ENCODE measurements around the gene CTU2.
A peak's percentile ranks its signal among the peaks of the same experiment; 100 is the strongest.

CTU2 gene

DNA sequence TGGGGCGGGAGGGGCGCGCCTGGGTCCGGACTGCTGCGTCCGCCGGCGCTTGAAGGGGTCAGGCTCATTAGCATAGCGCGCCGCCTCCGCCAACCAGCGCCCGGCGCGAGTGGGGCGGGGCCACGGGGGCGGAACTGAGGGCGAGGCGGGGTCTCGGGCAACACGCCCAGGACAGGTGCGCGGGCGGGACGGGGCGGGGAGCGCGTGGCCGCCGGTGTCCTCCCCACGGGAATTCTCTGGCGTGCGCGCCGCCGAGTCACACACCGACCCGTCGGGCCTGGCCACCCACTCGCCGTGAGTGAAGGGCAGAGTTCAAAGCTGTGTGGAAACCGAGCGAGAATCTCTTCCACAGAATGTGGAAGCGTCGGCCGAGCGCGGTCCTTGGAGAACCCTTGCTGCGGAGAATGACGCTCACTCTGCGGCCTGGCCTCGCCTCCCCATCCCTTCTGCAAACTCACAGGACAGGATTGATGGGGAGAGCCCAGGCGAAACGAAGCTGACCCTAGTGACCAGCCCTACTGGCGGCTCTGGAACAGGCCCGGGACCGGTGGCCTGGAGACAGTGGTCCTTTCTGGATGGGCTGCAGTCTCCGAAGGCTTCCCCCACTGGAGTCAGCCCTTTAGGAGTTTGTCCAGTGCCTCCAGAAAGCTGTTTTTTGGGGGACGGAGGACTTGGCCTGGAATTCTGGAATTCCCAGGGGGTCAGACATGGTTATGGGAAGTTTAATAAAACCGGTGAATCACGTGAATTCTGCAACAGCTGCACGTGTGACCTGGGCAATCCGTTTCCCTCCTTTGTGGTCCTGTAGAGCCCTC is 19.7 kb upstream of the CTU2 start, which contains the start of gene SNAI3:
Gene SNAI3 (minus strand): TSS at position 69 of the 815 bp plus-strand sequence. CDS start 101 bp downstream, outside the sequence.
- ATAC-seq, result peak; percentile 92
- TF ChIP-seq ZNF8 (CRISPR knock-in tag; IDR thresholded peaks at IDR 0.05), result no peak
- TF ChIP-seq, protein P1, sequence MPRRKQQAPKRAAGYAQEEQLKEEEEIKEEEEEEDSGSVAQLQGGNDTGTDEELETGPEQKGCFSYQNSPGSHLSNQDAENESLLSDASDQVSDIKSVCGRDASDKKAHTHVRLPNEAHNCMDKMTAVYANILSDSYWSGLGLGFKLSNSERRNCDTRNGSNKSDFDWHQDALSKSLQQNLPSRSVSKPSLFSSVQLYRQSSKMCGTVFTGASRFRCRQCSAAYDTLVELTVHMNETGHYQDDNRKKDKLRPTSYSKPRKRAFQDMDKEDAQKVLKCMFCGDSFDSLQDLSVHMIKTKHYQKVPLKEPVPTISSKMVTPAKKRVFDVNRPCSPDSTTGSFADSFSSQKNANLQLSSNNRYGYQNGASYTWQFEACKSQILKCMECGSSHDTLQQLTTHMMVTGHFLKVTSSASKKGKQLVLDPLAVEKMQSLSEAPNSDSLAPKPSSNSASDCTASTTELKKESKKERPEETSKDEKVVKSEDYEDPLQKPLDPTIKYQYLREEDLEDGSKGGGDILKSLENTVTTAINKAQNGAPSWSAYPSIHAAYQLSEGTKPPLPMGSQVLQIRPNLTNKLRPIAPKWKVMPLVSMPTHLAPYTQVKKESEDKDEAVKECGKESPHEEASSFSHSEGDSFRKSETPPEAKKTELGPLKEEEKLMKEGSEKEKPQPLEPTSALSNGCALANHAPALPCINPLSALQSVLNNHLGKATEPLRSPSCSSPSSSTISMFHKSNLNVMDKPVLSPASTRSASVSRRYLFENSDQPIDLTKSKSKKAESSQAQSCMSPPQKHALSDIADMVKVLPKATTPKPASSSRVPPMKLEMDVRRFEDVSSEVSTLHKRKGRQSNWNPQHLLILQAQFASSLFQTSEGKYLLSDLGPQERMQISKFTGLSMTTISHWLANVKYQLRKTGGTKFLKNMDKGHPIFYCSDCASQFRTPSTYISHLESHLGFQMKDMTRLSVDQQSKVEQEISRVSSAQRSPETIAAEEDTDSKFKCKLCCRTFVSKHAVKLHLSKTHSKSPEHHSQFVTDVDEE (CRISPR knock-in tag; IDR thresholded peaks at IDR 0.05), result no peak
- TF ChIP-seq ZNF70 (CRISPR knock-in tag; IDR thresholded peaks at IDR 0.05), result no peak
- TF ChIP-seq, protein P2, sequence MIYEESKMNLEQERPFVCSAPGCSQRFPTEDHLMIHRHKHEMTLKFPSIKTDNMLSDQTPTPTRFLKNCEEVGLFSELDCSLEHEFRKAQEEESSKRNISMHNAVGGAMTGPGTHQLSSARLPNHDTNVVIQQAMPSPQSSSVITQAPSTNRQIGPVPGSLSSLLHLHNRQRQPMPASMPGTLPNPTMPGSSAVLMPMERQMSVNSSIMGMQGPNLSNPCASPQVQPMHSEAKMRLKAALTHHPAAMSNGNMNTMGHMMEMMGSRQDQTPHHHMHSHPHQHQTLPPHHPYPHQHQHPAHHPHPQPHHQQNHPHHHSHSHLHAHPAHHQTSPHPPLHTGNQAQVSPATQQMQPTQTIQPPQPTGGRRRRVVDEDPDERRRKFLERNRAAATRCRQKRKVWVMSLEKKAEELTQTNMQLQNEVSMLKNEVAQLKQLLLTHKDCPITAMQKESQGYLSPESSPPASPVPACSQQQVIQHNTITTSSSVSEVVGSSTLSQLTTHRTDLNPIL (CRISPR knock-in tag; IDR thresholded peaks at IDR 0.05; ENCODE audit: low read depth), result no peak
- no peak for TF ChIP-seq GLIS3 (CRISPR knock-in tag; IDR thresholded peaks at IDR 0.05)
- no peak for TF ChIP-seq ZC3H10 (CRISPR knock-in tag; IDR thresholded peaks at IDR 0.05)
- no peak for TF ChIP-seq ZFP30 (CRISPR knock-in tag; IDR thresholded peaks at IDR 0.05)
- TF ChIP-seq OSR1 (CRISPR knock-in tag; IDR thresholded peaks at IDR 0.05), result no peak

DNA sequence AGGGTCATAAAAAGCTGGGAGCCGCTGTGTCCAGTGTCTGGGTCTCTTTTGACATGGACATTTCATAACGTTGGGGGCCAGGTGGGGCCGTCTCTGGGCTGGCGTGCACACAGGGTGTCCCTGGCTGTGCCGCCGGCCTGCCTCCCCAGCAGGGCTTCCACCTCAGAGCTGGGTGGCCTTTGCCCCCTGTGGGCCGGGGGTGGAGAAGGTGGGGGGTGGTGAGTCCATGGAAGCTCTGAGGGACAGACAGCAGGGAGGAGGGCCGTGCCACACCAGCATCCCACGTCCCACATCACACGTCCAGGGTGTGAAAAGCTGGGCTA is 19.1 kb upstream of the CTU2 start:
- ATAC-seq, result no peak
- TF ChIP-seq ZFP3 (CRISPR knock-in tag; IDR thresholded peaks at IDR 0.05) (no peak), ZC3H10 (CRISPR knock-in tag; IDR thresholded peaks at IDR 0.05) (no peak), BACH2 (CRISPR knock-in tag; IDR thresholded peaks at IDR 0.05; ENCODE audit: borderline replicate concordance) (no peak), GLIS3 (CRISPR knock-in tag; IDR thresholded peaks at IDR 0.05) (no peak)

DNA sequence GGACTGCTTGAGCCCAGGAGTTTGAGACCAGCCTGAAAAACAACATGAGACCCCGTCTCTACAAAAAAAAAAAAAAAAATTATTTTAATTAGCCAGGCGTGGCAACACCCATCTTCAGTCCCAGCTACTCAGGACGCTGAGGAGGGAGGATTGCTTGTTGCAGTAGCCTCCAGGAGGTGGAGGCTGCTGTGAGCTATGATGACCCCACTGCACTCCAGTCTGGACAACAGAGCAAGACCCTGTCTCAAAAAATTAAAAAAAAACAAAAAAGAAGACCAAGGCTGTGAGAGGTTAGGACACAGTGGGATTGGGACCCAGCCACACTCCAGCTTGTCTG is 18.7 kb upstream of the CTU2 start:
- TF ChIP-seq OSR1 (CRISPR knock-in tag; IDR thresholded peaks at IDR 0.05), result no peak
- no peak for TF ChIP-seq CSDC2 (CRISPR knock-in tag; IDR thresholded peaks at IDR 0.05)
- no peak for TF ChIP-seq ZNF8 (CRISPR knock-in tag; IDR thresholded peaks at IDR 0.05)
- TF ChIP-seq, protein P3, sequence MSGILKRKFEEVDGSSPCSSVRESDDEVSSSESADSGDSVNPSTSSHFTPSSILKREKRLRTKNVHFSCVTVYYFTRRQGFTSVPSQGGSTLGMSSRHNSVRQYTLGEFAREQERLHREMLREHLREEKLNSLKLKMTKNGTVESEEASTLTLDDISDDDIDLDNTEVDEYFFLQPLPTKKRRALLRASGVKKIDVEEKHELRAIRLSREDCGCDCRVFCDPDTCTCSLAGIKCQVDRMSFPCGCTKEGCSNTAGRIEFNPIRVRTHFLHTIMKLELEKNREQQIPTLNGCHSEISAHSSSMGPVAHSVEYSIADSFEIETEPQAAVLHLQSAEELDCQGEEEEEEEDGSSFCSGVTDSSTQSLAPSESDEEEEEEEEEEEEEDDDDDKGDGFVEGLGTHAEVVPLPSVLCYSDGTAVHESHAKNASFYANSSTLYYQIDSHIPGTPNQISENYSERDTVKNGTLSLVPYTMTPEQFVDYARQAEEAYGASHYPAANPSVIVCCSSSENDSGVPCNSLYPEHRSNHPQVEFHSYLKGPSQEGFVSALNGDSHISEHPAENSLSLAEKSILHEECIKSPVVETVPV (CRISPR knock-in tag; IDR thresholded peaks at IDR 0.05), result no peak
- no peak for TF ChIP-seq ZNF70 (CRISPR knock-in tag; IDR thresholded peaks at IDR 0.05)
- no peak for TF ChIP-seq ESRRG (CRISPR knock-in tag; IDR thresholded peaks at IDR 0.05)
- no peak for TF ChIP-seq ARNTL (CRISPR knock-in tag; IDR thresholded peaks at IDR 0.05; ENCODE audit: borderline replicate concordance, low read depth)
- TF ChIP-seq ZFP30 (CRISPR knock-in tag; IDR thresholded peaks at IDR 0.05), result no peak
- ATAC-seq, result no peak

- no peak for ATAC-seq
- no peak for TF ChIP-seq GLIS3 (CRISPR knock-in tag; IDR thresholded peaks at IDR 0.05)
- TF ChIP-seq TCF4 (CRISPR knock-in tag; IDR thresholded peaks at IDR 0.05; ENCODE audit: borderline replicate concordance), result no peak
- no peak for TF ChIP-seq TOX (CRISPR knock-in tag; IDR thresholded peaks at IDR 0.05; ENCODE audit: borderline replicate concordance)
- TF ChIP-seq SNAI2 (CRISPR knock-in tag; IDR thresholded peaks at IDR 0.05), result no peak
- TF ChIP-seq OSR1 (CRISPR knock-in tag; IDR thresholded peaks at IDR 0.05), result no peak
- no peak for TF ChIP-seq ZFP30 (CRISPR knock-in tag; IDR thresholded peaks at IDR 0.05)
- no peak for TF ChIP-seq ZC3H10 (CRISPR knock-in tag; IDR thresholded peaks at IDR 0.05)
- no peak for TF ChIP-seq ZNF565 (CRISPR knock-in tag; conservative IDR thresholded peaks at IDR 0.05; ENCODE audit: low read depth)
- TF ChIP-seq, protein P1 (CRISPR knock-in tag; IDR thresholded peaks at IDR 0.05), result no peak
- TF ChIP-seq BACH2 (CRISPR knock-in tag; IDR thresholded peaks at IDR 0.05; ENCODE audit: borderline replicate concordance), result no peak
- TF ChIP-seq RARB (CRISPR knock-in tag; IDR thresholded peaks at IDR 0.05), result no peak
- TF ChIP-seq POU6F1 (CRISPR knock-in tag; IDR thresholded peaks at IDR 0.05; ENCODE audit: borderline replicate concordance, low read depth), result no peak
- TF ChIP-seq ZNF8 (CRISPR knock-in tag; IDR thresholded peaks at IDR 0.05), result no peak
- TF ChIP-seq PATZ1 (CRISPR knock-in tag; IDR thresholded peaks at IDR 0.05; ENCODE audit: borderline replicate concordance), result no peak
- TF ChIP-seq CSDC2 (CRISPR knock-in tag; IDR thresholded peaks at IDR 0.05), result no peak
Measured at GRCh38 chr16:88688013-88688778, 18.1 kb upstream of the CTU2 start.
